22Rv1 (cell line): ENCODE data around the gene PTPRM.

Experiments
- ZFX ChIP-seq: fragments of 450-650 bp; IDR thresholded peaks from 2 replicates; pipeline ENCODE4 v1.6.1; 2017; ENCODE audit warnings: antibody characterized with exemption, borderline replicate concordance
- TF ChIP-seq, protein P1 (sequence below): fragments of 450-650 bp; IDR thresholded peaks from 2 replicates; pipeline ENCODE4 v1.5.1; 2017; ENCODE audit warnings: mild to moderate bottlenecking

GRCh38 chr18:7814754-7815315 is 247.7 kb downstream of the PTPRM start:
- TF ChIP-seq, protein P1, sequence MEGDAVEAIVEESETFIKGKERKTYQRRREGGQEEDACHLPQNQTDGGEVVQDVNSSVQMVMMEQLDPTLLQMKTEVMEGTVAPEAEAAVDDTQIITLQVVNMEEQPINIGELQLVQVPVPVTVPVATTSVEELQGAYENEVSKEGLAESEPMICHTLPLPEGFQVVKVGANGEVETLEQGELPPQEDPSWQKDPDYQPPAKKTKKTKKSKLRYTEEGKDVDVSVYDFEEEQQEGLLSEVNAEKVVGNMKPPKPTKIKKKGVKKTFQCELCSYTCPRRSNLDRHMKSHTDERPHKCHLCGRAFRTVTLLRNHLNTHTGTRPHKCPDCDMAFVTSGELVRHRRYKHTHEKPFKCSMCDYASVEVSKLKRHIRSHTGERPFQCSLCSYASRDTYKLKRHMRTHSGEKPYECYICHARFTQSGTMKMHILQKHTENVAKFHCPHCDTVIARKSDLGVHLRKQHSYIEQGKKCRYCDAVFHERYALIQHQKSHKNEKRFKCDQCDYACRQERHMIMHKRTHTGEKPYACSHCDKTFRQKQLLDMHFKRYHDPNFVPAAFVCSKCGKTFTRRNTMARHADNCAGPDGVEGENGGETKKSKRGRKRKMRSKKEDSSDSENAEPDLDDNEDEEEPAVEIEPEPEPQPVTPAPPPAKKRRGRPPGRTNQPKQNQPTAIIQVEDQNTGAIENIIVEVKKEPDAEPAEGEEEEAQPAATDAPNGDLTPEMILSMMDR, result no peak
- no peak for TF ChIP-seq ZFX
